H9 (cell line): Measurements from ENCODE around the gene DPF3. TPM values are rescaled to one million over a fixed set of nuclear protein-coding genes. Genes with fewer than 3 reads are reported as not detected.

Source experiments
- DNase-seq: peaks from one replicate; pipeline ENCODE4 v3.0.0-alpha.2; 2017
- H2AFZ ChIP-seq: one replicate; pipeline ENCODE4 v1.6.1; 2013; ENCODE audit warnings: mild to moderate bottlenecking, low read length, control low read depth, moderate library complexity
- H2AK5ac ChIP-seq: 2 replicates; pipeline ENCODE4 v1.6.1; 2013; ENCODE audit warnings: low read length, control low read depth, mixed read lengths; ENCODE audit not compliant: insufficient read length
- H2BK120ac ChIP-seq: one replicate; pipeline ENCODE4 v1.6.1; 2013; ENCODE audit warnings: low read depth, mild to moderate bottlenecking, low read length, control low read depth, inconsistent platforms; ENCODE audit not compliant: poor library complexity, severe bottlenecking
- H2BK12ac ChIP-seq: 2 replicates; pipeline ENCODE4 v1.6.1; 2013; ENCODE audit warnings: low read length, control low read depth, mixed read lengths, low read depth; ENCODE audit not compliant: insufficient read length
- H2BK15ac ChIP-seq: 2 replicates; pipeline ENCODE4 v1.6.1; 2013; ENCODE audit warnings: low read depth, low read length, control low read depth
- H2BK20ac ChIP-seq: one replicate; pipeline ENCODE4 v1.6.1; 2013; ENCODE audit warnings: low read depth, mild to moderate bottlenecking, low read length, control low read depth, inconsistent platforms; ENCODE audit not compliant: poor library complexity, severe bottlenecking
- H2BK5ac ChIP-seq: 2 replicates; pipeline ENCODE4 v1.6.1; 2013; ENCODE audit warnings: low read length, control low read depth, mixed read lengths; ENCODE audit not compliant: insufficient read length
- H3K14ac ChIP-seq: 2 replicates; pipeline ENCODE4 v1.6.1; 2013; ENCODE audit warnings: low read length, control low read depth; ENCODE audit not compliant: insufficient read depth
- H3K18ac ChIP-seq: 2 replicates; pipeline ENCODE4 v1.6.1; 2013; ENCODE audit warnings: low read depth, mild to moderate bottlenecking, mixed read lengths, low read length, control low read depth; ENCODE audit not compliant: insufficient read length
- H3K23ac ChIP-seq: 2 replicates; pipeline ENCODE4 v1.6.1; 2013; ENCODE audit warnings: low read length, control low read depth, mixed read lengths, low read depth; ENCODE audit not compliant: insufficient read length
- H3K23me2 ChIP-seq: 2 replicates; pipeline ENCODE4 v1.6.1; 2013; ENCODE audit warnings: low read depth, mild to moderate bottlenecking, mixed read lengths, low read length, control low read depth; ENCODE audit not compliant: insufficient read length, poor library complexity, severe bottlenecking
- H3K27ac ChIP-seq: 2 replicates; pipeline ENCODE4 v1.5.1; 2013; ENCODE audit warnings: low read length, control low read depth, mixed read lengths, low read depth; ENCODE audit not compliant: insufficient read length
- H3K27me3 ChIP-seq: 2 replicates; pipeline ENCODE4 v1.6.1; 2013; ENCODE audit warnings: low read length, control low read depth, inconsistent platforms; ENCODE audit not compliant: insufficient read depth
- H3K4ac ChIP-seq: 2 replicates; pipeline ENCODE4 v1.6.1; 2013; ENCODE audit warnings: low read depth, mild to moderate bottlenecking, control low read depth, inconsistent platforms, low read length, moderate library complexity
- H3K4me1 ChIP-seq: 2 replicates; pipeline ENCODE4 v1.6.1; 2013; ENCODE audit warnings: low read length, control low read depth, inconsistent platforms; ENCODE audit not compliant: insufficient read depth
- H3K4me2 ChIP-seq: 2 replicates; pipeline ENCODE4 v1.6.1; 2013; ENCODE audit warnings: low read length, control low read depth, mixed read lengths; ENCODE audit not compliant: insufficient read length, insufficient read depth
- H3K56ac ChIP-seq: 2 replicates; pipeline ENCODE4 v1.6.1; 2013; ENCODE audit warnings: low read depth, mild to moderate bottlenecking, mixed read lengths, low read length, control low read depth; ENCODE audit not compliant: insufficient read length
- H3K79me1 ChIP-seq: 2 replicates; pipeline ENCODE4 v1.6.1; 2013; ENCODE audit warnings: low read depth, mild to moderate bottlenecking, moderate library complexity, low read length, control low read depth, inconsistent platforms; ENCODE audit not compliant: insufficient read depth, poor library complexity, severe bottlenecking
- H3K79me2 ChIP-seq: 2 replicates; pipeline ENCODE4 v1.6.1; 2013; ENCODE audit warnings: low read length, control low read depth, inconsistent platforms; ENCODE audit not compliant: insufficient read depth
- H3K9ac ChIP-seq: 2 replicates; pipeline ENCODE4 v1.6.1; 2013; ENCODE audit warnings: low read length, control low read depth, mixed read lengths; ENCODE audit not compliant: insufficient read length; ENCODE audit errors: extremely low read depth
- H3K9me3 ChIP-seq: one replicate; pipeline ENCODE4 v1.6.1; 2013; ENCODE audit warnings: low read depth, low read length, inconsistent platforms; ENCODE audit not compliant: control insufficient read depth
- H3T11ph ChIP-seq: one replicate; pipeline ENCODE4 v1.6.1; 2013; ENCODE audit warnings: mild to moderate bottlenecking, low read length, control low read depth, inconsistent platforms
- H4K20me1 ChIP-seq: one replicate; pipeline ENCODE4 v1.6.1; 2013; ENCODE audit not compliant: control insufficient read depth, insufficient read length, insufficient read depth
- H4K5ac ChIP-seq: 2 replicates; pipeline ENCODE4 v1.6.1; 2013; ENCODE audit warnings: low read depth, mild to moderate bottlenecking, mixed read lengths, low read length, control low read depth; ENCODE audit not compliant: insufficient read length
- H4K8ac ChIP-seq: replicated peaks from 2 replicates; pipeline ENCODE4 v1.6.1; 2013; ENCODE audit warnings: low read length, control low read depth, mixed read lengths, low read depth; ENCODE audit not compliant: insufficient read length
- H4K91ac ChIP-seq: 2 replicates; pipeline ENCODE4 v1.6.1; 2013; ENCODE audit warnings: low read depth, mild to moderate bottlenecking, moderate library complexity, mixed read lengths, low read length, control low read depth; ENCODE audit not compliant: insufficient read length
- H3K27ac Mint-ChIP-seq, 3 experiments: 2 replicates in 2 of 3; 3 replicates in 1 of 3; pipeline ENCODE4 v1.8.0; 2020 to 2021; ENCODE audit warnings: mixed read lengths in 3 of 3, mild to moderate bottlenecking in 1 of 3, moderate library complexity in 1 of 3
- H3K27me3 Mint-ChIP-seq: 2 replicates; pipeline ENCODE4 v1.8.0; 2021; ENCODE audit warnings: low read depth, mild to moderate bottlenecking, moderate library complexity, mixed read lengths
- H3K36me3 Mint-ChIP-seq, 3 experiments: 2 replicates in 2 of 3; 3 replicates in 1 of 3; pipeline ENCODE4 v1.8.0; 2020 to 2021; ENCODE audit warnings: low read depth in 3 of 3, mixed read lengths in 3 of 3; ENCODE audit not compliant: insufficient read depth in 1 of 3
- H3K4me1 Mint-ChIP-seq, 2 experiments: 2 replicates each; pipeline ENCODE4 v1.8.0; 2020; ENCODE audit warnings: mixed read lengths in 2 of 2
- H3K4me3 Mint-ChIP-seq, 2 experiments: 2 replicates in 1 of 2; 3 replicates in 1 of 2; pipeline ENCODE4 v1.8.0; 2020 to 2021; ENCODE audit warnings: mild to moderate bottlenecking in 2 of 2, mixed read lengths in 2 of 2, moderate library complexity in 1 of 2
- H3K9me3 Mint-ChIP-seq, 2 experiments: 2 replicates in 1 of 2; 3 replicates in 1 of 2; pipeline ENCODE4 v1.8.0; 2020; ENCODE audit warnings: mild to moderate bottlenecking in 2 of 2, mixed read lengths in 2 of 2, moderate library complexity in 1 of 2
- WGBS: extraction: QIAGEN DNeasy Blood & Tissue Kit; methylation state at CpG from one replicate; pipeline ENCODE4 v1.1.7; 2013; ENCODE audit warnings: missing lambda C conversion rate, low lambda C conversion rate, mixed read lengths; ENCODE audit not compliant: insufficient read length; ENCODE audit errors: extremely low coverage; 5-methylcytosine and 5-hydroxymethylcytosine counted together
- total RNA-seq: library from RNA; stranded (reverse); gene quantifications from 2 replicates; pipeline ENCODE4 v1.2.1, GENCODE V29; 2021
- TF ChIP-seq, protein P1 (sequence below): fragments of 200-600 bp; sonication (generic); conservative IDR thresholded peaks from 3 replicates; pipeline ENCODE4 v1.8.0; 2021; ENCODE audit warnings: antibody characterized with exemption, mild to moderate bottlenecking

The DPF3 gene
- total RNA-seq, 1 experiment from 2014 or later: not detected

DNA sequence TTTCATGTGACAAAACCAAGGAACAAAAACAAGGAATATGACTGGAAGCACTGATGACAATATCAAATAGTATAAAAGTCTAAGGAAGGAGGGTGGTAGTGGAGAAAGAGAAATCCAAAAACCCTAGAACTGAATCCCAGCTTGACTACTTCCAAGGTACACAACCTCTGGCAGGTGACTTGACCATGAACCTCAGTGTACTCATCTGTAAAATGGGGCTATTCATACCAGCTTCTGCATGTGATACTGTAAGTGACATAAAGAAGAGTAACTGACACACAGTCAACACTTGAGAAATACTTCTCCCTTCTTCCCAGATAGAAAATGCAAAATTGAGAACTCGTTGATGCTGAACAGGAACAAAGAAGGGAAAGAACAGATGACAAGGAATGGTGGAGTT is 10.3 kb upstream of the DPF3 start:
- H3K4me1 ChIP-seq: no peaks in the 10 kb centered on the region
- H2AK5ac ChIP-seq: no peak overlapping the region
- no peak overlapping the region for H3K23ac ChIP-seq
- no peaks in the 10 kb centered on the region for H3K79me2 ChIP-seq
- Mint-ChIP-seq H3K27ac (no peak overlapping the region), H3K36me3 (no peaks in the 10 kb centered on the region), H3K27me3 (peaks cover 38% of the 10 kb centered on the region), H3K9me3 (no peaks in the 10 kb centered on the region), H3K4me1 (peaks cover 24 to 25% of the 10 kb centered on the region in 2 experiments), H3K4me3 (no peak overlapping the region)
- H3K27me3 ChIP-seq: no peaks in the 10 kb centered on the region
- no peak overlapping the region for H3K14ac ChIP-seq
- no peak overlapping the region for H3K9ac ChIP-seq
- TF ChIP-seq, protein P1, sequence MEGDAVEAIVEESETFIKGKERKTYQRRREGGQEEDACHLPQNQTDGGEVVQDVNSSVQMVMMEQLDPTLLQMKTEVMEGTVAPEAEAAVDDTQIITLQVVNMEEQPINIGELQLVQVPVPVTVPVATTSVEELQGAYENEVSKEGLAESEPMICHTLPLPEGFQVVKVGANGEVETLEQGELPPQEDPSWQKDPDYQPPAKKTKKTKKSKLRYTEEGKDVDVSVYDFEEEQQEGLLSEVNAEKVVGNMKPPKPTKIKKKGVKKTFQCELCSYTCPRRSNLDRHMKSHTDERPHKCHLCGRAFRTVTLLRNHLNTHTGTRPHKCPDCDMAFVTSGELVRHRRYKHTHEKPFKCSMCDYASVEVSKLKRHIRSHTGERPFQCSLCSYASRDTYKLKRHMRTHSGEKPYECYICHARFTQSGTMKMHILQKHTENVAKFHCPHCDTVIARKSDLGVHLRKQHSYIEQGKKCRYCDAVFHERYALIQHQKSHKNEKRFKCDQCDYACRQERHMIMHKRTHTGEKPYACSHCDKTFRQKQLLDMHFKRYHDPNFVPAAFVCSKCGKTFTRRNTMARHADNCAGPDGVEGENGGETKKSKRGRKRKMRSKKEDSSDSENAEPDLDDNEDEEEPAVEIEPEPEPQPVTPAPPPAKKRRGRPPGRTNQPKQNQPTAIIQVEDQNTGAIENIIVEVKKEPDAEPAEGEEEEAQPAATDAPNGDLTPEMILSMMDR: no peak
- H3T11ph ChIP-seq: no peak overlapping the region
- no peak overlapping the region for H2BK5ac ChIP-seq
- no peak overlapping the region for H2BK120ac ChIP-seq
- H3K79me1 ChIP-seq: no peaks in the 10 kb centered on the region
- no peak for DNase-seq
- H2BK15ac ChIP-seq: no peak overlapping the region
- H2BK20ac ChIP-seq: no peak overlapping the region
- H3K18ac ChIP-seq: no peak overlapping the region
- no peak overlapping the region for H3K4me2 ChIP-seq
- no peak overlapping the region for H2AFZ ChIP-seq
- no peak overlapping the region for H3K27ac ChIP-seq
- WGBS: no CpG with 5 or more reads among the region's 1 CpG
- H4K5ac ChIP-seq: no peak overlapping the region
- no peaks in the 10 kb centered on the region for H3K9me3 ChIP-seq
- no peak overlapping the region for H2BK12ac ChIP-seq
- H4K91ac ChIP-seq: no peak overlapping the region
- H4K20me1 ChIP-seq: no peaks in the 10 kb centered on the region
- H3K4ac ChIP-seq: no peak overlapping the region
- no peak overlapping the region for H3K56ac ChIP-seq
- no peaks in the 10 kb centered on the region for H3K23me2 ChIP-seq
- no peak overlapping the region for H4K8ac ChIP-seq
